Mucosa of rectum (tissue), 2 donors: ENCODE results near the gene FERMT2.

Experiments
- H3K27ac ChIP-seq, 2 donors: one replicate each; pipeline ENCODE4 v1.7.0; 2013; ENCODE audit warnings: inconsistent platforms in 2 of 2, low read depth in 2 of 2, low read length in 2 of 2
- H3K27me3 ChIP-seq, 2 donors: one replicate each; pipeline ENCODE4 v1.7.0; 2013; ENCODE audit warnings: low read length in 2 of 2; ENCODE audit not compliant: control insufficient read depth in 2 of 2, insufficient read depth in 2 of 2
- H3K36me3 ChIP-seq, 2 donors: one replicate each; pipeline ENCODE4 v1.7.0; 2013; ENCODE audit warnings: low read length in 2 of 2; ENCODE audit not compliant: control insufficient read depth in 2 of 2, insufficient read depth in 2 of 2
- H3K4me1 ChIP-seq, 2 donors: one replicate each; pipeline ENCODE4 v1.7.0; 2013; ENCODE audit warnings: low read length in 2 of 2, mild to moderate bottlenecking in 1 of 2; ENCODE audit not compliant: control insufficient read depth in 2 of 2, insufficient read depth in 2 of 2
- H3K4me3 ChIP-seq, 2 donors: one replicate each; pipeline ENCODE4 v1.7.0; 2013; ENCODE audit warnings: low read length in 2 of 2
- H3K9ac ChIP-seq, 2 donors: one replicate each; pipeline ENCODE4 v1.7.0; 2013; ENCODE audit warnings: low read length in 2 of 2, low read depth in 1 of 2, mild to moderate bottlenecking in 1 of 2
- H3K9me3 ChIP-seq, 2 donors: one replicate each; pipeline ENCODE4 v1.7.0; 2013; ENCODE audit warnings: low read length in 2 of 2; ENCODE audit not compliant: control insufficient read depth in 2 of 2
- donor health status: healthy.
- donor health status: Normal muscosa, but diverticular disease.

The FERMT2 gene

DNA sequence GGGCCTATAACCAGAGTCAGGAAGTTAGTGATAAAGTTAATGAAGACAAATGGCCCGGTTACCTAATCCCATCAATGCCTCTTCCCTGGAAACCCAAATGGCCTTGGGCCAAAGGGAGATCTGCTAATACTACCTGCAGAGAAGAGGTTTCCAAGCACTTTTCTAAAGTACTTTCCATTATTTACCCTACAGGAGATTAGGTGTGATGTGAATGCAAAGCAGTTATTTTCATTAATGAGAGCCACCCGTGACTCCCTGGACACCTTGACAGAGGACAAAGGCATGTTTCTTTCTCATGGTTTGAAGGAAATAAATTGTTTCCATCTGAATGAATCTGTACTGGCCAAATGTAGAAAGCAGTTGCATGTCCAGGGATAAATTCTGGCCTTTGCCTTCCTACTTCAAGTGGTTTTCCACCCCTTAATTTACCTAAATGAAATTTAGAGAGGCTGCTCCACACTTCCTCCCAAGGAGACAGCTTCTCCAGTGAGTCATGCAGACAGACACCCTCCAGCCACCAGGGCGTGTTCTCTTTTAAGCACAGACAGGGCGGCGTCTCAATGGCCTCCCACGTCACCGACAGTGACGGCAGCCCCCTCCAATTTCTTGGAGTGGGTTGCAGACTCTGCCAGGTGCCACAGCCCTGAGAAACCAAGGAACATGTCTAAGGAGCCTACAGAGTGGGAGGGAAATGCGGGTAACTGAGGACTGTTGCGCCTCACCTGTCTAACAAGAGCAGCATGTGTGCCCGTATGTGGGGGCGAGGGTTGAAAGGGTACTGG lies 115.5 kb downstream of the FERMT2 start:
- Histone ChIP-seq H3K4me3 (no peak overlapping the region), H3K9me3 (no peaks in the 10 kb centered on the region), H3K4me1 (no peaks in the 10 kb centered on the region), H3K9ac (no peak overlapping the region), H3K27ac (no peak overlapping the region), H3K27me3 (no peaks in the 10 kb centered on the region), H3K36me3 (no peaks in the 10 kb centered on the region)

DNA sequence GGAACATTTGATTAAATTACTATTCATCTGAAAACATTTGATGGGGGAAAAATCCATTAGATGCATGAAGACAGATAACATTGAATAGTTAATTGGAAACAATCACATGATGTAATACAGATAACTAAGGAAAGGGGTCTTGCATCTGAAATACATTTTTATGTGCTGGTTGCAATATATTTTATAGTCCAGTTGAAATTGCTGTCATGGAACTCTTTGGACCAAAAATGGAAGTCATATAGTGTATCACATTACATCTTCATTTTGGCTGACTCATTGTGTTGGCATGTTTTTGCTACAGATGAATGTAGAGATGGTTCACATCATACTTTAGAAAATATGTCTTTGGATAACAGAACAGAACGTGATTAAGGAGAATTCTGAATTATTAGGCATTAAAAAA lies 116.4 kb downstream of the FERMT2 start:
- Histone ChIP-seq H3K9ac (no peak overlapping the region), H3K36me3 (no peaks in the 10 kb centered on the region), H3K4me3 (no peak overlapping the region), H3K27ac (no peak overlapping the region), H3K4me1 (no peaks in the 10 kb centered on the region), H3K9me3 (no peaks in the 10 kb centered on the region), H3K27me3 (no peaks in the 10 kb centered on the region)

DNA sequence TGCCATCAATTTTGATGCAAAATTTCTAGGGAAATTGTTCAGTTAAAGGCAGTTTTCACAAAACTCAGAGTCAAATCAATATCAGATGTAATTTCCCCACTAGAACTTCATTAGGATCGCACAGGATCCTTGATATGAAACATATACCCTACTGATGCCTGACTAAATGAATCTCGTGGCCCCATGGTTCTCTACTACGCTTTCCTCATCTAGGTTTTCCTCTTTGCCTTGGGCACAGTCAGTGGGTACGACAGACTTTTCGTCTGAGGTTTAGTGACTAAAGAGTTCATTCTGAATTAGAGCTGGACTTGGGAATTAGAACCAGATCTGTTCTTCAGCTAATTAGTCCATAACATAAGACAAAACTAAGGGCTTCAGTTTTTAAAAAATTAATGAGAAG lies 117.0 kb downstream of the FERMT2 start:
- Histone ChIP-seq H3K4me1 (no peaks in the 10 kb centered on the region), H3K36me3 (no peaks in the 10 kb centered on the region), H3K9ac (no peak overlapping the region), H3K27me3 (no peaks in the 10 kb centered on the region), H3K4me3 (no peak overlapping the region), H3K27ac (no peak overlapping the region), H3K9me3 (no peaks in the 10 kb centered on the region)

DNA sequence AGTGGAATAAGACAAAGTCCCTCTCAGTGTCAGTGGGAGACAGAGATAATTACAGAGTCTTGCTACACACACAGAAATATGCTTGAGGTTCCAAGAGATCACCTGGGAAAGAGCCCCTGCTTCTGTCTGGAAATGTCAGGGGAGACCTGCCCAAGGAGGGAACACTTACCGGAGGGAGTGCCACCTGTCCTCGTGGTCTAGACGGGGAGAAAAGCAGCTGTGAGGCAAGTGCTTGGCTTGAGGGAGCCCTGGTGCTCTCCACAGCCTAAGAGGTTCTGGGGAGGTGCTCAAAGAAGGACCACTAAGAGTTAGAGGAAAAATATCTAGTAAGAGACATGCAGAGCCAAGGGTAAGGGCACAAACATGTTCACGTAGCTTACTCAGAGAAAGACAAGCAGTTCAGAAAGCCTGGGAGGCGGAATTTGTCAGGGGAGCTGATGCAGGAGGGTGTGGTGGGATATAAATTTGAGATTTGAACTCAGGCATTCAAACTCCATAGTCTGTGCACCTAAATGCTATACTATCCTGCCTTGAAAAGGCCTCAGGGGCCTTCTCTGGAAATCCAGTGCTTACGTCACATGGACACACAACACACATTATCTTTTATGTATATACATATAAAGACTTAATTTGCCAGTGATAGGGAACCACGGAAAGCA lies 121.2 kb downstream of the FERMT2 start:
- Histone ChIP-seq H3K27me3 (no peaks in the 10 kb centered on the region), H3K9me3 (no peaks in the 10 kb centered on the region), H3K36me3 (no peaks in the 10 kb centered on the region), H3K9ac (no peak overlapping the region), H3K27ac (no peak overlapping the region), H3K4me3 (no peak overlapping the region), H3K4me1 (no peaks in the 10 kb centered on the region)

DNA sequence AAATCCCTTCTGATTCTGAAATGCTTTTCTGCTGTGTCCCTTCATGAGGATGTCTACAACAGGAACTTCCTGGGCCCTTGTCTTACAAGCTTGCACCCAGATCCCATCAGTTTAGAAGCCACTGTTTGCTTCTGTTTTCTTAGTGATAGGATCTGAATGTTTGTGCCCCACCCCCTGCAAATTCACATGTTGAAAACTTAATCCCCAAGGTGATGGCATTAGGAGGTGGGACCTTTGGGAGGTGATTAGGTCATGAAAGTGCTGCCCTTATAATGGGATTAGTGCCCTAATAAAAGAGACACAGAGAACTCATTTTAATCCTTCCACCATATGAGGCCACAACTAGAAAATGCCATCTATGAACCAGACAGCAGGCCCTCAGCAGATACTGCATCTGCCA lies 123.4 kb downstream of the FERMT2 start:
- Histone ChIP-seq H3K36me3 (no peaks in the 10 kb centered on the region), H3K4me1 (no peaks in the 10 kb centered on the region), H3K4me3 (no peak overlapping the region), H3K9me3 (no peaks in the 10 kb centered on the region), H3K27ac (no peak overlapping the region), H3K9ac (no peak overlapping the region), H3K27me3 (no peaks in the 10 kb centered on the region)

DNA sequence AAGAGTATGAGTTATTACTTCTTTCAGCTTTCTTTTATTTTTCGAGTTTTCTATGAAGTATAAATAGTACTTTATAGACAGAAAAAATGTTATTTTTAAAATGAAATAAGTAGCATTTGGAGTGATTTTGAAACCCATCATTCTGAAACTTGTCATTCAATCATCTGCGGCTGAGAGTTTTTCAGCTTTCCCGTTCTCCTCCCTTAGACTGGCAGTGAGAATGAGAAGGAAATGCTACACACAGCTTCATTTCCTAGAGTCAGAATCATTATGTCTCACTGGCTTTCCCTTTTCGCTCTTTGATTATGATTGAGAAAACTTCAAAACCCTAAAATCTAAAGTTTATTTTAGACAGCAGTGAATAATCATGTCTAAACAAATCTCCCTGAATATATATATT lies 125.8 kb downstream of the FERMT2 start:
- Histone ChIP-seq H3K27me3 (no peaks in the 10 kb centered on the region), H3K36me3 (no peaks in the 10 kb centered on the region), H3K4me3 (no peak overlapping the region), H3K9ac (no peak overlapping the region), H3K4me1 (no peaks in the 10 kb centered on the region), H3K27ac (no peak overlapping the region), H3K9me3 (no peaks in the 10 kb centered on the region)

DNA sequence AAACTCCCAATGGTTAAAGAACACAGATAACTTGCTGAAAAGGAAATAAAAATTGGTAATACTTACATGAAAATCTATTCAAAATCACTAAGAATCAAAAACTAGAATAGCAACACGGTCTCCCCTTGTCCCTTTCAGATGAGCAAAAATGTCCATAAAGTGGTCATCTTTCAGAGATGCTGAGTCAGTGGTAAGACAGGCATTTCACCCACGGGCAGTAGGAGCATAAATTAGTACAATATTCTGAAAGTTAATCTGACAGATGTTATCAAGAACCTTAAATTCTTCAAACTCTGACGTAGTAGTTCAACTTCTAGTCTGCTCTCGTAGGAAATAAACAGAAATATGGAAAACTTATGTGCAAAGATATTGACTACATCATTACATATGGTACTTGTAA lies 126.4 kb downstream of the FERMT2 start:
- Histone ChIP-seq H3K4me1 (no peaks in the 10 kb centered on the region), H3K4me3 (no peak overlapping the region), H3K27ac (no peak overlapping the region), H3K9ac (no peak overlapping the region), H3K36me3 (no peaks in the 10 kb centered on the region), H3K27me3 (no peaks in the 10 kb centered on the region), H3K9me3 (no peaks in the 10 kb centered on the region)

DNA sequence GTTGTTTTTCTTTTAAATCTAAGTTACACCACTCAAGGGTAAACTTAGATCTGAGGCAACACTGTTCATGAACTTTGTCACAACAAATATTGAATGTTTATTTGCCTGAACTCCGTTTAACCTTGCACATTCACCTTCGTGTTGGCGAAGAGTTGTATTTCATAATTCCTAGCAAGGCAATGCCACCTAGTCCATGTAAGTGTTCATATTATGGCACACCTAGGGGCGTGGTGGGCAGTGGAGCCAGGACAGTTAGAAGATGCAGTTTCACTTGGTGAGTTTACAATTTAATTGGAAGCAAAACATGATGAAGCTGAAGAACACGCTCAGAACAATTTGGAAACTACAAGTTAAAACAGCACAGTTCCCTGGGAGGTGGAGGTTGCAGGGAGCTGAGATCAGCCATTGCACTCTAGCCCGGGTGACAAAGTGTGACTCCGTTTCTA lies 129.0 kb downstream of the FERMT2 start:
- no peak overlapping the region for H3K27ac ChIP-seq
- no peaks in the 10 kb centered on the region for H3K4me1 ChIP-seq
- no peaks in the 10 kb centered on the region for H3K27me3 ChIP-seq
- H3K9ac ChIP-seq, result no peak overlapping the region
- H3K9me3 ChIP-seq, result no peaks in the 10 kb centered on the region
- H3K36me3 ChIP-seq, result no peaks in the 10 kb centered on the region
- H3K4me3 ChIP-seq, result no peak overlapping the region

DNA sequence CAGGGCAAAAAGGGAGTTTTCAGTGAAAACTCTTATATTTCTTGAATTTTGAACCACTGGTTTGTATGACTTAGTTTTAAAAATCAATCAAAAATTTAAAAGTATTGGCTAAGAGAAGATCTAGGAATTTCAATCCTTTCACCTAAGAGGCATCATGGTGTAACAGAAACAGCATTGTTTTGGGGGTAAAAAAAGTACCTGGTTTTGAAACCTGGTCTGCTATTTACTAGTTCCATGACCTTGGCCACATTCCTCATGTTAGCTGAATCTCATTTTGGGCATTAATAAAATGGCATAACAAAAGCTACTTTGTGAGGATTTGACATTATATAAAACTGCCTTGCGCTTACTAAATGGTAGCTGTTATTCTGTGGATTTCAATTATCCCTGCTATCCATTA lies 142.7 kb downstream of the FERMT2 start:
- no peaks in the 10 kb centered on the region for H3K9me3 ChIP-seq
- H3K36me3 ChIP-seq, result no peaks in the 10 kb centered on the region
- H3K27ac ChIP-seq, result no peak overlapping the region
- H3K4me1 ChIP-seq, result no peaks in the 10 kb centered on the region
- H3K4me3 ChIP-seq, result no peak overlapping the region
- no peak overlapping the region for H3K9ac ChIP-seq
- no peaks in the 10 kb centered on the region for H3K27me3 ChIP-seq
